ENCODE data around the gene NPS.

The NPS gene

DNA sequence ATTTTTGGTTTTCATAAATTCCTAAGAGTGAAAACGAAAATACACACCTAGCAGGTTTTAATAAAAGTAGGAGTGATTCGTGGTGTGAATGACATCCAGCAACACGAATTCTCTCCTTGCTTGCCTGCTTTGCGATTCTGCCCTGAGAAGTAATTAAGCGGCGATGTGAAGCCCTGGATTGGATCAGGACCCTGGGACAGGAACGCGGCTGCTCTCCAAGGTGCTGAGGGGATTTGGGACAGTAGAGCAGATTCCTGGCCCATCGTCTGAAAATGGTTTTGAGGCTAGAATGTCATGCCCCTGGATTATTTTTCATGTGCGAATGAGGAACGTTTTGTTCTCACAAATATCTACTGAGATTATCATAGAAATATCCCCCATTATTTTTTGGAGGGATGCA is 7.8 kb downstream of the NPS start:
- no peak overlapping the region for H3K9ac ChIP-seq (ENCODE audit: low read depth, low read length)
- no peak overlapping the region for H3K27ac ChIP-seq (ENCODE audit: low read depth, low read length)
- 9% methylated on average over 9 of the region's 11 CpGs for WGBS
- H3K9me3 ChIP-seq (ENCODE audit: insufficient read depth, low read depth, low read length) = no peaks in the 10 kb centered on the region
- H3K36me3 ChIP-seq (ENCODE audit: insufficient read depth, low read length) = no peaks in the 10 kb centered on the region
- no peaks in the 10 kb centered on the region for H3K27me3 ChIP-seq (ENCODE audit: insufficient read depth, low read length)
- no peak overlapping the region for H3K4me3 ChIP-seq (ENCODE audit: low read length)
- H3K4me1 ChIP-seq (ENCODE audit: insufficient read depth, low read length) = no peaks in the 10 kb centered on the region

- Histone ChIP-seq H3K4me3 (ENCODE audit: low read length) (no peak overlapping the region), H3K9ac (ENCODE audit: low read depth, low read length) (no peak overlapping the region), H3K27ac (ENCODE audit: low read depth, low read length) (no peak overlapping the region), H3K9me3 (ENCODE audit: insufficient read depth, low read depth, low read length) (no peaks in the 10 kb centered on the region), H3K4me1 (ENCODE audit: insufficient read depth, low read length) (no peaks in the 10 kb centered on the region), H3K36me3 (ENCODE audit: insufficient read depth, low read length) (no peaks in the 10 kb centered on the region), H3K27me3 (ENCODE audit: insufficient read depth, low read length) (no peaks in the 10 kb centered on the region)
- 66% methylated on average over 8 of the region's 8 CpGs for WGBS
These were observed 12.5 kb downstream of the NPS start for GRCh38 chr10:127561647-127562046.

DNA sequence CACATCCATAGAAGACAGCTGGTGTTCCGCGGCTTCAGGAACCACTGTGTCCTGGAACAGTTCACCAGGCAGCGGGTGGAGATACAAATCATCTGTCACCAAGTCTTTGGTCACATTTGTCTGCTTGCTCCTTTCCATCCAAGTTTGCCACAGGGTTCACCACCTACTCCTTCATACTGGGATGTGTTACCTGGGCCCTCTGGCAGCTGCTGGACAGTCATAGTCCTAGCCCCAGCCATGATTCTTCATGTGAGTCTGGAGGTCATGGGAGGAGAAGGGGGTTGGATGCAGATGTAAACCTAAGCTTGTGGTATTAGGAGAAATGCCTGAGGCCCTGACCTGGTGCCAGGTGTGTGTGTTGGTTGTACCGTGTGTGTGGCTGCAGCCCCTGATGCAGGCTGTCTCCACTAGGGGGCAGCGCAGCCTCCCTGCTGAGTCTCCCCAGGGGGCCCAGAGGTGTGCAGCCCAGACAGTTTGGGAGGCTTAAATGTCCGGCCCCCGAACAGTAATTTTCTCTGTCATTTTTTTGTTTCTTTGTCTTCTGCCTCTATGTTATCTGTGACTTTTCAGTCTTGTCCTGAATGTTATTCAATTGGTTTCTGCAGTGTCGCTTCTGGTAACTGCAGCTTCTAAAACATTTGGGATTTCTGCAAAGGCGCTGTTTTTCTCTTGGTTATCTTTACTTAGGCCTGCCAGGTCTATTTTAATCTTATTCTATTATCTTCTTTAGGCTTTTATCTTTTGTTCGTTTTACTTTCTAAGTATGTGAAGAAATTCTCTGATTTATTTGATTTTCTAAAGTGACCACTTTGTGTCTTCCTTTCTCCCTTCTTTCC is 14.8 kb downstream of the NPS start:
- Histone ChIP-seq H3K9me3 (ENCODE audit: insufficient read depth, low read depth, low read length) (no peaks in the 10 kb centered on the region), H3K9ac (ENCODE audit: low read depth, low read length) (no peak overlapping the region), H3K4me3 (ENCODE audit: low read length) (no peak overlapping the region), H3K27ac (ENCODE audit: low read depth, low read length) (no peak overlapping the region), H3K4me1 (ENCODE audit: insufficient read depth, low read length) (no peaks in the 10 kb centered on the region), H3K27me3 (ENCODE audit: insufficient read depth, low read length) (no peaks in the 10 kb centered on the region), H3K36me3 (ENCODE audit: insufficient read depth, low read length) (no peaks in the 10 kb centered on the region)
- WGBS = 80% methylated on average over 9 of the region's 10 CpGs

GRCh38 chr10:127564644-127565043 is 15.5 kb downstream of the NPS start:
- no peak overlapping the region for H3K27ac ChIP-seq (ENCODE audit: low read depth, low read length)
- H3K9ac ChIP-seq (ENCODE audit: low read depth, low read length) = no peak overlapping the region
- H3K4me1 ChIP-seq (ENCODE audit: insufficient read depth, low read length) = no peaks in the 10 kb centered on the region
- no peak overlapping the region for H3K4me3 ChIP-seq (ENCODE audit: low read length)
- 96% methylated on average over 4 of the region's 4 CpGs for WGBS
- H3K9me3 ChIP-seq (ENCODE audit: insufficient read depth, low read depth, low read length) = no peaks in the 10 kb centered on the region
- H3K27me3 ChIP-seq (ENCODE audit: insufficient read depth, low read length) = no peaks in the 10 kb centered on the region
- H3K36me3 ChIP-seq (ENCODE audit: insufficient read depth, low read length) = no peaks in the 10 kb centered on the region

- WGBS = 87% methylated on average over 4 of the region's 4 CpGs
- H3K27ac ChIP-seq (ENCODE audit: low read depth, low read length) = no peak overlapping the region
- H3K9me3 ChIP-seq (ENCODE audit: insufficient read depth, low read depth, low read length) = no peaks in the 10 kb centered on the region
- H3K36me3 ChIP-seq (ENCODE audit: insufficient read depth, low read length) = no peaks in the 10 kb centered on the region
- no peak overlapping the region for H3K4me3 ChIP-seq (ENCODE audit: low read length)
- no peaks in the 10 kb centered on the region for H3K27me3 ChIP-seq (ENCODE audit: insufficient read depth, low read length)
- no peak overlapping the region for H3K9ac ChIP-seq (ENCODE audit: low read depth, low read length)
- no peaks in the 10 kb centered on the region for H3K4me1 ChIP-seq (ENCODE audit: insufficient read depth, low read length)
These were observed 16.5 kb downstream of the NPS start for GRCh38 chr10:127565583-127565982.

DNA sequence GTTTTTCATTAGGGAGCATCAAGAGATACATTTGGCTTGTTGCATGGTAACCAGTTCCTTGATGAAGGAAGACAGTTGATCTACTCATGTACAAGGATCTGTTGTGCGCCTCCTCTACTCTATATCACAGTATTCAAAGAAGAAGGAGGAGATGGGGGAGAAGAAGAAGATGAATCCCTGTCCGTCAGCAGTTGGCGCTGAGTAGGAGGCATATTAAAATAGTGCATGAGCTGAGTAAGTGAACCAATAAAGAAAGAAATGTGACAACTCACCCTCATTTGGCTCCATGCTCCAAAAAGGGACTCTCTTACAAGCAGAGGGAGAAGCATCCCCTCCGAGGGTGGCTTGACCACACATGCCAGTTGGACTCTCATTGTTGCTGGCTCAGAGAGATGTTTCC is 20.1 kb downstream of the NPS start:
- Histone ChIP-seq H3K4me3 (ENCODE audit: low read length) (no peak overlapping the region), H3K9ac (ENCODE audit: low read depth, low read length) (no peak overlapping the region), H3K9me3 (ENCODE audit: insufficient read depth, low read depth, low read length) (no peaks in the 10 kb centered on the region), H3K36me3 (ENCODE audit: insufficient read depth, low read length) (no peaks in the 10 kb centered on the region), H3K4me1 (ENCODE audit: insufficient read depth, low read length) (no peaks in the 10 kb centered on the region), H3K27ac (ENCODE audit: low read depth, low read length) (no peak overlapping the region), H3K27me3 (ENCODE audit: insufficient read depth, low read length) (no peaks in the 10 kb centered on the region)
- WGBS = 94% methylated on average over 3 of the region's 4 CpGs

GRCh38 chr10:127570036-127570435 is 20.9 kb downstream of the NPS start:
- WGBS = 83% methylated on average over 3 of the region's 3 CpGs
- no peaks in the 10 kb centered on the region for H3K27me3 ChIP-seq (ENCODE audit: insufficient read depth, low read length)
- no peak overlapping the region for H3K9ac ChIP-seq (ENCODE audit: low read depth, low read length)
- no peaks in the 10 kb centered on the region for H3K4me1 ChIP-seq (ENCODE audit: insufficient read depth, low read length)
- H3K9me3 ChIP-seq (ENCODE audit: insufficient read depth, low read depth, low read length) = no peaks in the 10 kb centered on the region
- H3K4me3 ChIP-seq (ENCODE audit: low read length) = no peak overlapping the region
- H3K27ac ChIP-seq (ENCODE audit: low read depth, low read length) = no peak overlapping the region
- no peaks in the 10 kb centered on the region for H3K36me3 ChIP-seq (ENCODE audit: insufficient read depth, low read length)

- WGBS = no CpG with 5 or more reads among the region's 1 CpG
- Histone ChIP-seq H3K36me3 (ENCODE audit: insufficient read depth, low read length) (no peaks in the 10 kb centered on the region), H3K27me3 (ENCODE audit: insufficient read depth, low read length) (no peaks in the 10 kb centered on the region)
These were observed 22.3 kb downstream of the NPS start for GRCh38 chr10:127571386-127571785.

GRCh38 chr10:127576051-127576450 is 26.9 kb downstream of the NPS start:
- H3K27me3 ChIP-seq (ENCODE audit: insufficient read depth, low read length) = no peaks in the 10 kb centered on the region
- no peak overlapping the region for H3K27ac ChIP-seq (ENCODE audit: low read depth, low read length)
- no peak overlapping the region for H3K4me3 ChIP-seq (ENCODE audit: low read length)
- no peaks in the 10 kb centered on the region for H3K36me3 ChIP-seq (ENCODE audit: insufficient read depth, low read length)
- H3K4me1 ChIP-seq (ENCODE audit: insufficient read depth, low read length) = no peaks in the 10 kb centered on the region
- no peaks in the 10 kb centered on the region for H3K9me3 ChIP-seq (ENCODE audit: insufficient read depth, low read depth, low read length)
- no peak overlapping the region for H3K9ac ChIP-seq (ENCODE audit: low read depth, low read length)
- WGBS = 91% methylated on average over 3 of the region's 3 CpGs

More at GRCh38 chr10:127571386-127571785, 22.3 kb downstream of the NPS start:
- Histone ChIP-seq H3K9ac (ENCODE audit: low read depth, low read length) (no peak overlapping the region), H3K4me3 (ENCODE audit: low read length) (no peak overlapping the region), H3K9me3 (ENCODE audit: insufficient read depth, low read depth, low read length) (no peaks in the 10 kb centered on the region), H3K27ac (ENCODE audit: low read depth, low read length) (no peak overlapping the region), H3K4me1 (ENCODE audit: insufficient read depth, low read length) (no peaks in the 10 kb centered on the region)

DNA sequence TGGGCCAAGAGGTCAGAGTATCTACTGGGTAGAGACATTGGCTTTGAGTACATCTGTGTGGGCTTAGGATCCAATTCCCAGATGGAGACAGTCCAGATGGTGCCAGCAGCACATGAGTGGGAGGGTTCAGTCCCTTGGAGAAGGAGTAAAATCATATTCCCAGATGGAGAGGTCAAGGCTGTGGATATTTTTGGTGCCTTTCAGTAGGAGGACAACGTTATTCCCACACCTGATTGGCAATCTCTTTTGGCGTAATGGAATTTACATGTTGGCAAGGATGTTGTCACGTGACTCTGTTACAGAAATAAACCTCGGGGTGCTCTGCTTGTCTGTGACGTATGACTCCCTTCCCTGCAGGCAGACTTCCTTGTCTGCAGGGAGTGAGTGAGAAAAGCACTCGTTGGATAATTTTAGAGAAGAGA is 27.6 kb downstream of the NPS start:
- Histone ChIP-seq H3K36me3 (ENCODE audit: insufficient read depth, low read length) (no peaks in the 10 kb centered on the region), H3K4me1 (ENCODE audit: insufficient read depth, low read length) (no peaks in the 10 kb centered on the region), H3K4me3 (ENCODE audit: low read length) (no peak overlapping the region), H3K27me3 (ENCODE audit: insufficient read depth, low read length) (no peaks in the 10 kb centered on the region), H3K9me3 (ENCODE audit: insufficient read depth, low read depth, low read length) (no peaks in the 10 kb centered on the region), H3K27ac (ENCODE audit: low read depth, low read length) (no peak overlapping the region), H3K9ac (ENCODE audit: low read depth, low read length) (no peak overlapping the region)
- WGBS = 81% methylated on average over 6 of the region's 6 CpGs

DNA sequence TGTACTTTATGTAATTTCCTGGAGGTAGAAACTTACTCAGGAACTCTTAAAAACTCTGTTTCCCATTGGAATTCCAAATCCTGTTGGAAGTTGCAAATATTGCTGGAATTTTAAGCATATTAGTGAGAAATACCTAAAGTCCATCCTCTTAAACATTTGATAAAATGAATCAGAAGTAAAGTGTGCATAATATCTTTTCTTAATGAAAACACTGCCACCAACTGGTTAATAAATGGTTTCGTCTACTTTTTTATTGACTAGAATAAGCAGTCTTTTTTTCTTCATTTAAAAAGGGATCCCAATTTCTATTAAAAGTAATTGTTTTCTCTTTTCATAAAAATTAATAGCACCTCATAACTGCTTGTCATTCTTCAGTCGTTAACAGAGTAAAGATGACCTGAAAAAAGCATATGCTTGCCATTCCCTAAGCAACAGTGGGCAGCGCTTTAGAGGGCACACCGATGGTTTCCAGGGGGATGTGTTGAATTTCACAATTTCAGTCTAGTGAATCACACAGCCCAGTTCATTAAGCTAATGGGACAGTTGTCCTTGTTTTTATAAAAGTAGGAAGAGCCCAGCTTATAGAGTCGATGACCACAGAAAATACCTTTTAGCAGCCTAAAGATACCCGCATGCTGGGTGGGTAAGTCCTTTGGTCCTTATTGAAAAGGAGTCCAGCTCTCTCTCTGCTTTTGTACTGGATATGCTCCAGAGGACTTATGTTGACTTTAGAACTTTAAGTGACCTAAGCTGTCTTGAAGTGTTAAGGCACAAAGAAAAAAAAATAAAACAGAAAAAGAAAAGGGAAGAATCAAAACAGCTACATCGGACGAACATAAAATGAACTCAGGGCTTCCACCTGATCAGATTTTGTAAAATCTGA is 28.5 kb downstream of the NPS start:
- 89% methylated on average over 7 of the region's 8 CpGs for WGBS
- Histone ChIP-seq H3K4me1 (ENCODE audit: insufficient read depth, low read length) (no peaks in the 10 kb centered on the region), H3K36me3 (ENCODE audit: insufficient read depth, low read length) (no peaks in the 10 kb centered on the region), H3K27me3 (ENCODE audit: insufficient read depth, low read length) (no peaks in the 10 kb centered on the region), H3K4me3 (ENCODE audit: low read length) (no peak overlapping the region), H3K9me3 (ENCODE audit: insufficient read depth, low read depth, low read length) (no peaks in the 10 kb centered on the region), H3K27ac (ENCODE audit: low read depth, low read length) (no peak overlapping the region), H3K9ac (ENCODE audit: low read depth, low read length) (no peak overlapping the region)

Data from HUES64 (cell line).